GM19240 (cell line): ENCODE data around the gene SUMF1.

Experiments
- DNase-seq: peaks from one replicate; pipeline ENCODE4 v3.0.0; 2011; ENCODE audit warnings: low spot score; ENCODE audit not compliant: insufficient read length

SUMF1 gene

GRCh38 chr3:4416427-4416945, 50.6 kb downstream of the SUMF1 start:
- no peak for DNase-seq

- no peak for DNase-seq
Observed at GRCh38 chr3:4413467-4413866, 53.6 kb downstream of the SUMF1 start.

DNA sequence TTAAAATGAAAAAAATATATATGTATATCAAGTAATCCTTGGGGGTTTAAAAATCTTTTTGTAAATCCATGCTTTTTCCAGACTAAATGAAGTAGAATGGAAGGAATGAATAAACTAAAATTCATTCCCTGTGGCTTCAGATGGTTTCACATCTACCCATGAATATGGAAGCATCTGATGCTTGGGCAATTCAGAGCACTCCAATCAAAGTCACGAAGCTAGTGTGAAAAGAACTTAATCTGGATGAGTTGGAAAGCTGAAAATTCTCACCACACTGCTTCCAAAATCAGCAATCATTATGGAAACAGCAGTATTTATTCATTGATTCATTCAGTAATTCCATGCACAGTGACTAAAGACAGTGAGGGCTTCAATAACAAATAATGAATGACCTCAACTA, 55.2 kb downstream of the SUMF1 start:
- DNase-seq = no peak

GRCh38 chr3:4411236-4411635, 55.8 kb downstream of the SUMF1 start:
- DNase-seq = no peak

DNA sequence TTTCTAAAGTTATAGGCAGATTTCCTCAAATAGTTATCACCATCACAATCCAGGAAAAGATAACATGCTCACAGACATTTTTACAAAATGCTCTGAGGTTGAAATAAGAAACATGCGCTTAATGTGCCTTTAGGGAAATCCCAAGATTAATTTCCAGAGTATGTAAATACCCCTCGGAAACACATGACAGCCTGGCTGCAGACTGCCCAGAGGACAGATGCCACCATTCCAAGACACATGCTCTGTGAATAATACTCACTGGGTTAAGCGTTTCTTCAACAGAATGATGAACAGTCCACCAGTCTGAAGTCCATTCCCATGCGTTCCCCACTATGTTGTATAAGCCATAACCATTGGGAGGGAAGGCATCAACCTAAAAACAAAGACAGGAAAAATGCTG, 56.5 kb downstream of the SUMF1 start:
- no peak for DNase-seq

DNA sequence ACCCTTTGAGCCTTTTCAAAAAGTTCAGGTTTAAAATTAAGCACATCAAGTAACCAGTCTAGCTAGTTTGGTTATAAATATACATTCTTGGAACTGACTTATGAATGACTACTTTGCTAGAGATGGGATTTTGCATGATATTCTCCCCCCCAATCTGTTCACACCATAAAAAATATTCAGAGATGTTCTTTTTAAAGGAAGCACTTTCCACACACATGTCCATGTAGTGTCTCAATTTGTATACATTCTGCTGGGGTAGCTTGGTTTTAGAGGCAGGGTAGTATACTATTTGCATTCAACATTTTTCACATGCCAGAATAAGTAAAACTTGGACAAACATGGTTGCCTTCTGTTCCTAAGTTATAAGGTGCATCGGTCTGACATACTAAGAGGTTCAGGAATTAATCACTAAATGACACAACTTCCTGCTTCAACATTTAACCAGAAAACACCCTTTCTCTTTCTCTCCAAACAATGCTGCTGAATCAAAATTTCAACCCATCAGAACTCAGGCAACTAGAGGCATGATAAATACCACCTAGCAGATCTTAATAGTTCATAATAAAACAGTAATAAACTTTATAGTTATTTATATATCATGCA, 57.0 kb downstream of the SUMF1 start:
- no peak for DNase-seq

DNA sequence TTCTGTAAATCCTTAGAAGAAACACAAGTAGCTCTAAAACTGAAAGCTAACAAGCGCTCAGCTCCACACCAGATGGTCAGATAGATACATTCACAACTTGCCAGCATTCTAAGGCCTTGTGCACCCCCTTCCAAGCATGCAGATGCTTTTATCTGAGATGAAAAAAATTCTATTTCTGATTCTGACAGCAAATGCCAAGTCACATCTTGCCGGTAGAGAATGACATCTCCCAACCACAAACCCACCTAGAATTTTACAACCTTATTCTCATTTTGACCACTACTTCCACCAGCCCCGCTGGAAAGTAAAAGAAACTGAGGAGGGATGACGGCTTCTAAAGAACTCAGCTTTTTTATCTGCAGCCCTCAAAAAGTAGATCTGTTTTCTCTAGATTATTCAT, 57.7 kb downstream of the SUMF1 start:
- DNase-seq = no peak

DNA sequence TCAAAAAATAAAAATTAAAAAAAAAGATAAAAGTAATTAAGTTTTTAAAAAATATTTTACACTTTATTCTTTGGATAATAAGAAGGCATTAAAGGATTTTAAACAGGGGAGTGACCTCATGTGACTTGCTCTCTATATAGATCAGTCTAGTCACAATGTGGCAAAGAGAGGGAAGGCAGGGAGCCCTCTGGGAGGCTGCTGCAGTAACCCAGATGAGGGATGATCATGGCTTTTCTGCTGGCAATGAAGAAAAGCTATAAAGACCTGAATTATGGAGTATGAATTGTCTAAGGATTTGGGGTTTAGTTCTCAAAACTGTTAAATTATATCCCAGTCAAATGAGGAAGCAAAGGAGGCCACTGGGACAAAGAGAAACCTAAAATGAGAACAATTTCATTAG, 58.1 kb downstream of the SUMF1 start:
- no peak for DNase-seq

GRCh38 chr3:4407941-4408340, 59.1 kb downstream of the SUMF1 start:
- DNase-seq = no peak

GRCh38 chr3:4406746-4407568, 60.1 kb downstream of the SUMF1 start:
- no peak for DNase-seq

GRCh38 chr3:4404881-4405280, 62.2 kb downstream of the SUMF1 start:
- DNase-seq = no peak

- no peak for DNase-seq
Observed at GRCh38 chr3:4401441-4401840, 65.6 kb downstream of the SUMF1 start.

GRCh38 chr3:4399476-4399875, 67.6 kb downstream of the SUMF1 start:
- no peak for DNase-seq

DNA sequence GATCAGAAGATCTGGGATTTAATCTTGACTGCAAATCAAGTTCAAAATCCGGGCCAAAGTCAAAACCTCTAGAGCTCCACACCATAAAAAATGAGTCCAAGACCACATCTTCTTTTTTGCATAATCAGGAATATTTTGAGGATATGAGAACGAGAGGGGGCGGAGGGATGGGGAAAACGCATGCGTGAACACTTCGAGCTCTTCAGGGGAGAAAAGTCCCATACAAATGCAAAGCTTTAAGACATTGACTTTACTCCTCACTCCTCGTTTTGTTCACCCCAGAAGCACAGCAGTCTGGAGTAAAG, 68.2 kb downstream of the SUMF1 start:
- no peak for DNase-seq

DNA sequence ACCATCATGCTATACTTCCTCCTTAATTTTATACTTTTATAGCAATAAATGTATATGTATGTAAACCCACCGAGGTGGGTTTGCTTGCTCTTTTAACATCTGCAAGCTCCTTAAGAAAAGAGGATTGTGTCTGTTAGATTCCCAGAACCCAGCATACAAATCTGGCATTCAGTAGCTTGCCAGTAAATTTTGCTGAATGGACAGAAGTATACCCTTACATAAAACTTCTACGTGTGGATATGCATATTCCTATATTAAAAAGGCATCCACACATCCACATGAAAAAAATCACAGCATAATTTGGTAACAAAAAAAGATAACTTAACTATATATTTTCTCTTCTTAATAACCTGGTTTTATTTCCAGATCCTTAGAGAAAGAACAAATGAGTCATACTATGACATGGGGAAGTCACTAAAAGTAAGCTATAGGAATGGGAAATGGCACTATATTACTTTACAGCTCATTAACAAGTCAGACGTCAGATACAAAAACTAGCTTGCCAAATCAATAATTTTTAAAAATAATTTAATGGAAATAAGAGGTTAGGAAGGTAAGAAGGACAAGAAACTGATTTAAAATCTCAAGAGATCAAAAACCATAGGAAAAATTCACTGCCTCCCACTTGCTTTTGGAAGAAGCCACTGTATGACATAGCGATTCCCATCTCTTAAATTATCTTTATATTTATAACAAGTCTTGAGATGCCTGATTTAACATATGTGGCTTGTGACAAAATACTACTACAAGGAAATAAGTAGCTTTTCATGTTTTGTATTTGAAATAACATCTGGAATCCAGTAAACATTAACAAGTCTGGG, 68.7 kb downstream of the SUMF1 start:
- no peak for DNase-seq

- DNase-seq = no peak
Observed at GRCh38 chr3:4397466-4397865, 69.6 kb downstream of the SUMF1 start.

DNA sequence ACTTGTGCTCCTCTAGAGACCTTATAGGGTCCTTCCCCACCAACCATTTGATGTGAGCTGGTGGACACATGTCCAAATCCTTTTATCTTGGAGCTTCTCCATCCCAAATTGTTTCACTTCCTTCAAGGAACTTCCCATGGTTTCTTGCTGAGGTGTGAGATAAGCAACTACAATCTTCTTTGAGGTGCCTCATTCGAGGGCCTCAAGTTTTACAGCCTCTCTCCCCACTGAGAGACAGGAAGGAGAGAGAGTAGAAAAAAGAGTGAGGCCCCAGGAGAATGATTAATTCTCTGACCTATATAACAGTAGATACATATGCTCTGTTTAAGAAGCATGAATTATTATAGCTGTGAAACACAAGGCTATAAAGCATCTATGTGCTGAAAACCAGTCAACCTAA, 70.5 kb downstream of the SUMF1 start:
- DNase-seq = no peak

DNA sequence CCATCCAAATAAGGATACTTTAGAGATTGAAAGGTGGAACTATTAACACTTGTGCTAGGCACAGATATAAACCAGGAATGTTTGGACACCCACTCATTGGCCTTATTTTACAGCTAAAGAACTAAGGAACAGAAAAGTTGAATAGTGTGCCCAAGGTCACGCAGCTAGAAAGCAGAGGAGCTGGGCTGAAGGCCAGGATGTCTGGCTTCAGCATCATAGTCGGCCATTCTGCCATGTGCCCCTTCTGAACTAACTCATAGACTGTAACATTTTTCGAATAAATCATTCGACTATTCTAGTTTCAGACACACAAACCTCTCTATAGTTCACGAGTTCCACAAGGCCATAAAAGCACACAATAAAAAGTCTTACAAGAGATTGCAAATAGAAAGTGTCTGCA, 71.1 kb downstream of the SUMF1 start:
- no peak for DNase-seq

DNA sequence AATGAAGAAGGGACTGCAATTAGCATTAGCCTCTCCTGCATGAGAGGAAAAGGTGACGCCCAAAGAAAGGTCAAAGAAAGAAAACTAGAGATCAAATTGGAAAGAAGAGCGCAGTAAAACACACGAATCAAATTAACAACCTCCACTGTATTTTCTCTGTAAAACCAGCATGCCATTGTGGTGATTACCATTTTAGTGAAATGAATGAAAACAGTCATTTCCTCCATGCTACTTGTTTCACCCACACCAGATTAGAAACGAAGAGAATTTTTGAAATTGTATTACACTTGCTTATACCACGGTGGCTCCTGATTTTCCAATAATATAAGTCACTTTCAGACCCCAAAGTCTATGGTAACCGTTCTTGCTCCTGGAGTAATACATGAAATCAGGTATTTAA, 71.6 kb downstream of the SUMF1 start:
- no peak for DNase-seq

DNA sequence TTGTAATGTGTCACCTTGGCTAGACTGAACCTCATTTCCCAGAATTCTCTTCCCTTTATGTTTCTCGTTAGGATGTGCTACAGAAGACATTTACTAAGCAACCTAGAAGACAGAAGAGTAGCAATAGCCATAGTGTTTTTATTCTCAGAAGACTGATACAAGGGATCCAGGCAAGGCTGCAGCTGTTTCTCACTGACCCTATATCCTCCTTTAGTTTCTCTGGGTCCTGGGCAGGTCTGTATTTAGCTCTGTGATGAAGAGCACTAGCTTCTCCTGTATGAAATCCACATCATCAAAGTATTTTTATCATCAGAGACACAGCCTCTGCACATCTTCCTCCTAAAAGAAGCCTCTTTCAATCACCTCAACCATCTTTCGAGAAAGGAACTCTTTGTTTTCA, 72.5 kb downstream of the SUMF1 start:
- DNase-seq = no peak

DNA sequence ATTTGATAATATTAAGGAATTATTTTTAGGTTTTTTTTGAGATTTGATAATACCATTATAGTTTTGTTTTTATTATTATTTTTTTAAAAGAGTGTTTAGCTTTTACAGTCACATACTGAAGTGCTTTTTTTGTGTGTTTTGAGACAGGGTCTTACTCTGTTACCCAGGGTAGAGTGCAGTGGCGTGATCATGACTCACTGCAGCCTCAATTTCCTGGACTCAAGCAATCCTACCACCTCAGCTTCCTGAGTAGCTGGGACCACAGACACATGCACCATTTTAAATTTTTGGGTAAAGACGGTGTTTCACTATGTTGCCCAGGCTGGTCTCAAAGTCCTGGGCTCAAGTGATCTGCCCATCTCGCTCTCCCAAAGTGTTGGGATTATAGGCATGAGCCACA, 73.0 kb downstream of the SUMF1 start:
- no peak for DNase-seq

DNA sequence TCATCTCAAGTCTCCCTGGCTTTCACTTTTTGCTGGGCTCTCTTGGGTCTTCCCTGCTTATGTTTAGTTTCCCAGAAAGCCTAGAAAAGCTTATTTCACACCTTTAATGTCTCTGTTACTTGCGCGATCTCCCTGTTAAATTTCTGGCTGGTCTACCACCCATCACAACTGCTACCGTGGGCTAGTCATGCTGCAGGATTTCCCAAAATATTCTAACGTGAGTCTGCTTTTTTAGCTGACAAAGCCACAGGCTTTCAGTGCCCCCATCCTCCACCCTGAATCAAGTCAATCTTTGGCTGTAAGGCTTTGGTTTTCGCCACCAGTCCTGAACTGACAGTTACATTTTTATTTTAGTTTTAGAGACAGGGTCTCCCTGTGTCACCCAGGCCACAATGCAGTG, 74.1 kb downstream of the SUMF1 start:
- DNase-seq = no peak
